LNCaP clone FGC (cell line): Measurements from ENCODE around the gene PHC3.

Source experiments
- DNase-seq: peaks from one replicate; pipeline ENCODE4 v3.0.0-alpha.2; 2011; ENCODE audit warnings: low read depth
- H3K4me3 ChIP-seq: 2 replicates; pipeline ENCODE4 v1.5.1; 2011; ENCODE audit warnings: mild to moderate bottlenecking, low read depth, low read length, control low read depth
- TF ChIP-seq, protein P1 (sequence below): IDR thresholded peaks from 2 replicates; pipeline ENCODE4 v1.5.1; 2012; ENCODE audit warnings: mild to moderate bottlenecking; ENCODE audit not compliant: control insufficient read depth, insufficient read depth; ENCODE audit errors: extremely low read depth

Gene PHC3

DNA sequence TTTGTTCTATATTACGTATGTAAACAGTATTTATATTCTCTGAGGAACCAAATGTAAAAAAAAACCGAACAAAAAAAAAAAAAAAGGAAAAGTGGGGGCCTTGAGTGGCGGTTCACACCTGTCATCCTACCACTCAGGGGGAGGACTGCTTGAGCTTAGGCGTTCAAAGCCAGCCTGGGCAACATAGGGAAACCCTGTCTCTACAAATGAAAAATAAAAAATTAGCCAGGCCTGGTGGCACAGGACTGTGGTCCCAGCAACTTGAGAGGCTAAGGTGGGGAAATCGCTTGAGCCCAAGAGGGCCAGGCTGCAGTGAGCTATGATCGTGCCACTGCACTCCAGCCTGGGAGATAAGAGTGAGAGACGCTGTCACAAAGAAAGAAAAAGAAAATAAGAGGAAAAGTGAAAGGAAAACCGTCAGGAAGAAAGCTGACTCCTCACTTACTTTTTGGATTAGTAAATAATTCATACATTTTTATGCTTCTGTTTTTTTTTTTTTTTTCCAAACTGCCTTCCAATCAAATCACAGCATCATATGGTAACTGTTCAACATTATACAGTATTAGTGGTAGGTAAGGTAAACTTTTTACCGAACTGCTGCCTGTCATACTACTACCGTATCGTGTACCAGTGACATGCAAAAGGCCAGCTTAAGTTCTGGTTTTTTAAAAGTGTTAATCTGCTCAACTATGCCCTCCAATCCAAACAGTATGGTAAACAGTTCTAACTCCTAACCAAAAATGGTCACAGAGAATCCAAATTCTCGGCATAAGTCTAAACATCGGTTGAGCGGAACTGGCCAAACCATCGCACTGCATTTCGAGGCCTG lies 1.2 kb downstream of the PHC3 start:
- TF ChIP-seq, protein P1, sequence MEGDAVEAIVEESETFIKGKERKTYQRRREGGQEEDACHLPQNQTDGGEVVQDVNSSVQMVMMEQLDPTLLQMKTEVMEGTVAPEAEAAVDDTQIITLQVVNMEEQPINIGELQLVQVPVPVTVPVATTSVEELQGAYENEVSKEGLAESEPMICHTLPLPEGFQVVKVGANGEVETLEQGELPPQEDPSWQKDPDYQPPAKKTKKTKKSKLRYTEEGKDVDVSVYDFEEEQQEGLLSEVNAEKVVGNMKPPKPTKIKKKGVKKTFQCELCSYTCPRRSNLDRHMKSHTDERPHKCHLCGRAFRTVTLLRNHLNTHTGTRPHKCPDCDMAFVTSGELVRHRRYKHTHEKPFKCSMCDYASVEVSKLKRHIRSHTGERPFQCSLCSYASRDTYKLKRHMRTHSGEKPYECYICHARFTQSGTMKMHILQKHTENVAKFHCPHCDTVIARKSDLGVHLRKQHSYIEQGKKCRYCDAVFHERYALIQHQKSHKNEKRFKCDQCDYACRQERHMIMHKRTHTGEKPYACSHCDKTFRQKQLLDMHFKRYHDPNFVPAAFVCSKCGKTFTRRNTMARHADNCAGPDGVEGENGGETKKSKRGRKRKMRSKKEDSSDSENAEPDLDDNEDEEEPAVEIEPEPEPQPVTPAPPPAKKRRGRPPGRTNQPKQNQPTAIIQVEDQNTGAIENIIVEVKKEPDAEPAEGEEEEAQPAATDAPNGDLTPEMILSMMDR = no peak
- DNase-seq = no peak
- H3K4me3 ChIP-seq = peak overlapping the region; percentile 97

DNA sequence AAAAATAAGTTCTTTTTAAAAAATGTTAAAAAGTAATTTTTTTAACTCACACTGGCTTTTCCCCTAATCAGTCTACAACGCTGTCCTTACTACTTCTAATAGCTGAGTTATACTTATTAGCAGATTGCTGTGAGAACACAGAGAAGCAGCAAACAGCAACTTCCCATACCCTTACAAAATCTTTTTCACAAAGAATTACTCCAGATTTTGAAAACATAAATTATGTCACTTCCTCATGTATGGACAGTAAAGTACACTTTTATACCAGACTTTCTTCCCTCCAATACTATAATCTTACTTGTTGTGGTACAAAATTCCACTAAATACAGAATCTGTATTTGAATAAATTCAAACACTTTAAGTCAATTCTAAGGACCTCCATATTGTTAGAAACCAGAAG lies 2.1 kb downstream of the PHC3 start:
- no peak for DNase-seq
- H3K4me3 ChIP-seq = 0 out of 2 replicates have a peak overlapping the region, but pooled peaks have one; percentile 97
- TF ChIP-seq, protein P1 = no peak

DNA sequence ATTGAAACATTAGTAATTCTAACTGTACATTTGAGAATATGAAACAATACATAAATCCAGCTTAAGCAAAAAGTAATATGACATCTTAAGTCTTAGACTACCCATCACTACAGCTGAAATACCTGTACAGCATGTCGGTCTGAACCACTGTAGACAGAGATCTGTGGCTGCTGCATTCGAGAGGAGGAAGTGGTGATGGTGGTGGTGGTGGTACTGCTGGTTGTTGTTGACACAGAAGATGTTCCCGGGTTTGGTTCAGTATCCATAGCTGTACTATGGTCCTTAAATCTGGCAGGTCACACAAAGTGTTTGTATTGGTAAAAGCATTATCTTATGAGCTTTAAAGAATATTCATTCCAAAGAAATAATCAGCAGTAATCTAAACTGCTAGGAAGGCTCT lies 2.9 kb downstream of the PHC3 start:
- DNase-seq = no peak
- no peak overlapping the region for H3K4me3 ChIP-seq
- TF ChIP-seq, protein P1 = no peak

DNA sequence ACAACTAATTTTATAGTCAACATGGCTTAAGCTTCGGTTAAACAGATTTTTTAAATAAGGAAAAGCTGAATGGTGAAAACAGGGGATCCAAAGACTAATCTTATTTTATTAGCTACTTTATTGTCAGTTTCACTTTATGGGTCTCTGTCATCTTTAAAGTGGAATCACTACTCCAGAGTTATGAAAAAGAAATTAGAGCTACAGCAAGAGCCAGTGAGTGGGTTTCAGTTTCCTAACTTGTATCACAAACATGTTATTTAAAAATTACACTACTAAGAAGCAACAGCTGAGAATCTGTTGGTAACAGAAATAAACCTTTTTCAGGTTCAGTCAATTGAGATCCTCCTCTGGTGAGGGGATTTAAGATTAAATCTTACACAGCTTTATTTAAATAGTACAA lies 10.0 kb downstream of the PHC3 start:
- no peak overlapping the region for H3K4me3 ChIP-seq
- DNase-seq = no peak
- TF ChIP-seq, protein P1 = no peak

DNA sequence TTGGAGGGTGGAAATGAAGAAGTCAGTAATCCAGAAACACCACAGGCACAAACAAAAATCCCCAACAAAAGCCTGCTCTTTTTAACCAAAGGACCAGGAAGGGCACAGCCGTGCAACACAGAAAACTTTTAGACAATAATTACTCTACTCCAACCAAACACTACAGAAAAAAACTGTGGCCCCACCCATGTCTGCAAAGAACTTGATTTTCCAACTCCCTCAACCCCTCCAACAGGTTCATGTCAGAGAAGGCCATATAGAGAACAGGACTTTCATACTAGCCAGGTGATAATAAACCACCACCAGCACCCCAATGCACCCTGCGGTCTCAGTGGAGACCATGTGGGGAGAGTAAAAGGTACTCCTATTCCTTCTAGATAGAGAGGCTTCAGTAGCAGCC lies 16.8 kb downstream of the PHC3 start:
- TF ChIP-seq, protein P1 = no peak
- DNase-seq = no peak
- no peak overlapping the region for H3K4me3 ChIP-seq

DNA sequence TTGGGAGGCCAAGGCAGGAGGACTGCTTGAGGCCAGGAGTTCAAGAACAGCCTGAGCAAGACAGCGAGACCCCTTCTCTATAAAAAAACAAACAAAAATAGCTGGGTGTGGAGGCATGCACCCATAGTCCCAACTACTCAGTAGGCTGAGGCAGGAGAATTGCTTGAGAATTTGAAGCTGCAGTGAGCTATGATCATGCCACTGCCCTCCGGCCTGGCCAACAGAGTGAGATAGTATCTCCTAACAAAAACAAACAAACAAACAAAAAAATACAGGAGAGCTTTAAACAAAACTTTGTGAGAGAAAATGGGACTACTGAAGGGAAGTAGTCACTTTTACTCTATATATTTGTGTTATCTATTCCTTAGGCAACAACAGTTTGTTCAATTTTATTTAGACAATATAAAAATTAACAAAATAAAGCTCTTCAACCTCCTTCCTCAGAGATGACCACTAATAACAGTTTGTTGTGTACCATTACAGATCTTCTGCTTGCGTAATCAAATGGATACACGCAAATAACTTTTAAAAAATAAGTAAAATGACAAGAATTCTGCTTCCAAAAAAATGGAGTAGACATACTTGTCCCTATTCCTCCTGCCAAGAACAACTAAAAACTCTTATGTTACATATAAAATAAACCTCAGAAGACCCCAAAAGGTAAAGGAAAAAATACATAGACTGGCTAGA lies 17.4 kb downstream of the PHC3 start:
- no peak overlapping the region for H3K4me3 ChIP-seq
- DNase-seq = no peak
- TF ChIP-seq, protein P1 = no peak

DNA sequence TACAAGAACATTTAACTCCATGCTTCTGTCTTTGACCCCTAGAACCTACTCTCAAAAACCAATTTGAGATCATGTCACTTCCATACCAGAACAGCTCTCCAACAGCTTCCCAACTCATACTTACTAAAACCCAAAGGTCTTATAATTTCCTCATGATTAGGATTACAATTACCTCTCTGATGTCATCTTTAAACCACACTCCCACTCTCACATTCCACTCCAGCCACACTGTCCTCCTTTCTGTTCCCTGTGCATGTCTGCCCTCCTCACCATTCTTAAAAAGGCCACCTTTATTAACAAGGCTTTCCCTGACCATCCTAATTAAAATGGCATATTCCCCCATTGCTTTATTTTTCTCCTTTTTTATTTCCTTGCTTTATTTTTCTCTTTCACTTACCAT lies 18.9 kb downstream of the PHC3 start:
- TF ChIP-seq, protein P1 = no peak
- no peak overlapping the region for H3K4me3 ChIP-seq
- DNase-seq = no peak
